ENCODE measurements around the gene PTPRF.

DNA sequence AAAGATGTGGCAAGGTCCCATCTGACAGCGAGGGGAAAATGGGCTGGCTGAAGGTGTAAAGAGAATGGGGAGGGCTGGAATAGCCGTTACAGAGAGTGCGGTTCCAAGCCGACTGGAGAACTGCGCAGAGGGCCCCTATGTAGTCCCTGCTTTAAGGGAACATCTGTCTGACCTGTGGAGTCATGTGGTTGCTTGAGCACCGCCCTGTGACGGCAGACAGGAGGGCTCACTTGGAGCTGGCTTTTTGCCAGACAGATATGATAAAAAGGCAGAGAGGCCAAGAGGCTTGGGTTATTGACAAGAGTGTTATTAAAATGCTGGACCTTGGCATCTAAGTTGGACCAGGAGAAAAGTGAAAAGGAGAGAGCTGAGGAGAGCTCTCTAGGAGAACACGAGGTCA lies 5.9 kb upstream of the PTPRF start:
- TF ChIP-seq, protein P1, sequence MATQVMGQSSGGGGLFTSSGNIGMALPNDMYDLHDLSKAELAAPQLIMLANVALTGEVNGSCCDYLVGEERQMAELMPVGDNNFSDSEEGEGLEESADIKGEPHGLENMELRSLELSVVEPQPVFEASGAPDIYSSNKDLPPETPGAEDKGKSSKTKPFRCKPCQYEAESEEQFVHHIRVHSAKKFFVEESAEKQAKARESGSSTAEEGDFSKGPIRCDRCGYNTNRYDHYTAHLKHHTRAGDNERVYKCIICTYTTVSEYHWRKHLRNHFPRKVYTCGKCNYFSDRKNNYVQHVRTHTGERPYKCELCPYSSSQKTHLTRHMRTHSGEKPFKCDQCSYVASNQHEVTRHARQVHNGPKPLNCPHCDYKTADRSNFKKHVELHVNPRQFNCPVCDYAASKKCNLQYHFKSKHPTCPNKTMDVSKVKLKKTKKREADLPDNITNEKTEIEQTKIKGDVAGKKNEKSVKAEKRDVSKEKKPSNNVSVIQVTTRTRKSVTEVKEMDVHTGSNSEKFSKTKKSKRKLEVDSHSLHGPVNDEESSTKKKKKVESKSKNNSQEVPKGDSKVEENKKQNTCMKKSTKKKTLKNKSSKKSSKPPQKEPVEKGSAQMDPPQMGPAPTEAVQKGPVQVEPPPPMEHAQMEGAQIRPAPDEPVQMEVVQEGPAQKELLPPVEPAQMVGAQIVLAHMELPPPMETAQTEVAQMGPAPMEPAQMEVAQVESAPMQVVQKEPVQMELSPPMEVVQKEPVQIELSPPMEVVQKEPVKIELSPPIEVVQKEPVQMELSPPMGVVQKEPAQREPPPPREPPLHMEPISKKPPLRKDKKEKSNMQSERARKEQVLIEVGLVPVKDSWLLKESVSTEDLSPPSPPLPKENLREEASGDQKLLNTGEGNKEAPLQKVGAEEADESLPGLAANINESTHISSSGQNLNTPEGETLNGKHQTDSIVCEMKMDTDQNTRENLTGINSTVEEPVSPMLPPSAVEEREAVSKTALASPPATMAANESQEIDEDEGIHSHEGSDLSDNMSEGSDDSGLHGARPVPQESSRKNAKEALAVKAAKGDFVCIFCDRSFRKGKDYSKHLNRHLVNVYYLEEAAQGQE (IDR thresholded peaks at IDR 0.05; ENCODE audit: insufficient read depth in 1 of 2, low read depth in 2 of 2, low read length in 2 of 2): no peak
- TF ChIP-seq POLR2AphosphoS5 (IDR thresholded peaks at IDR 0.05; ENCODE audit: low read depth, low read length) (no peak), TAF1 (IDR thresholded peaks at IDR 0.05; ENCODE audit: borderline replicate concordance, insufficient read depth, low read length) (no peak), SIN3A (IDR thresholded peaks at IDR 0.05; ENCODE audit: borderline replicate concordance, insufficient read depth, low read length) (no peak), FOXP2 (optimal IDR thresholded peaks at IDR 0.05; ENCODE audit: borderline replicate concordance, extremely low read depth, extremely low read length, insufficient read depth) (no peak)

Measured in PFSK-1 (cell line).